CD4-positive, alpha-beta T cell (primary cell): ENCODE measurements around the gene GPRC5B. TPM values are rescaled to one million over a fixed set of nuclear protein-coding genes. Genes with fewer than 3 reads are reported as not detected.

ENCODE experiments used
- ATAC-seq: fragments of 200-7000 bp; cut with Tn5 transposase; one replicate; pipeline ENCODE4 v1.10.0; 2022; ENCODE audit warnings: mild to moderate bottlenecking; ENCODE audit not compliant: poor library complexity
- CTCF ChIA-PET: fragments of 350-600 bp; sonication (Branson Sonifier 250); formaldehyde crosslinking; loops from one replicate; lab custom pipeline; 2021; ENCODE audit warnings: antibody characterized with exemption, inconsistent platforms; lab: Charles Lee
- POLR2A ChIA-PET: fragments of 350-600 bp; sonication (Branson Sonifier 250); formaldehyde crosslinking; loops from one replicate; lab custom pipeline; 2021; ENCODE audit warnings: antibody characterized with exemption, inconsistent platforms; lab: Charles Lee
- DNase-seq, 14 experiments: peaks; one replicate each; pipeline ENCODE4 v3.0.0-alpha.2; 2013 to 2020; ENCODE audit warnings: mixed read lengths in 2 of 14
- H3K27ac ChIP-seq, 2 donors: one replicate each; pipeline versions ENCODE4 v1.5.1 to v1.7.0; 2013; ENCODE audit warnings: low read length in 2 of 2, low read depth in 1 of 2, mild to moderate bottlenecking in 1 of 2
- H3K27me3 ChIP-seq, 2 experiments: 1 replicate in 1 of 2; 2 replicates in 1 of 2; pipeline versions ENCODE4 v1.6.1 to v1.7.0; 2013; ENCODE audit warnings: low read length in 2 of 2, control low read depth in 1 of 2, mild to moderate bottlenecking in 1 of 2, moderate library complexity in 1 of 2; ENCODE audit not compliant: insufficient read depth in 2 of 2, control insufficient read depth in 1 of 2
- H3K36me3 ChIP-seq: one replicate; pipeline ENCODE4 v1.6.1; 2013; ENCODE audit warnings: low read length, control low read depth; ENCODE audit not compliant: insufficient read depth
- H3K4me1 ChIP-seq: one replicate; pipeline ENCODE4 v1.6.1; 2013; ENCODE audit warnings: low read length, control low read depth; ENCODE audit not compliant: insufficient read depth
- H3K4me3 ChIP-seq: one replicate; pipeline ENCODE4 v1.5.1; 2013; ENCODE audit warnings: mild to moderate bottlenecking, low read length, moderate library complexity
- H3K9me3 ChIP-seq, 2 experiments: 1 replicate in 1 of 2; 2 replicates in 1 of 2; pipeline versions ENCODE4 v1.6.1 to v1.7.0; 2013; ENCODE audit warnings: low read length in 2 of 2, mild to moderate bottlenecking in 2 of 2, control low read depth in 1 of 2, moderate library complexity in 1 of 2; ENCODE audit not compliant: control insufficient read depth in 1 of 2, insufficient read depth in 1 of 2
- H3K27ac Mint-ChIP-seq: one replicate; pipeline ENCODE4 v1.8.0; 2020; ENCODE audit warnings: mixed read lengths
- H3K27me3 Mint-ChIP-seq: one replicate; pipeline ENCODE4 v1.8.0; 2021; ENCODE audit warnings: mixed read lengths
- H3K36me3 Mint-ChIP-seq: one replicate; pipeline ENCODE4 v1.8.0; 2021; ENCODE audit warnings: low read depth, mixed read lengths
- H3K4me1 Mint-ChIP-seq: one replicate; pipeline ENCODE4 v1.8.0; 2021; ENCODE audit warnings: low read depth, mixed read lengths
- H3K4me3 Mint-ChIP-seq: one replicate; pipeline ENCODE4 v1.8.0; 2020; ENCODE audit warnings: mild to moderate bottlenecking, mixed read lengths
- H3K9me3 Mint-ChIP-seq: one replicate; pipeline ENCODE4 v1.8.0; 2020; ENCODE audit warnings: mixed read lengths
- intact Hi-C, 2 experiments: fragments of 100-400 bp; cut with DNase I in 1 of 2; cut with micrococcal nuclease in 1 of 2; formaldehyde crosslinking; loops; one replicate each; pipeline versions ENCODE4 v1.15.1 to v1.9.0; 2023 to 2025; cut with DNase I, micrococcal nuclease
- total RNA-seq, 174 experiments: library from RNA in 2 of 174; stranded (reverse) in 2 of 174; gene quantifications; one replicate each; pipeline ENCODE4 v1.2.3 and lab custom pipeline; 2021 to 2026
- TF ChIP-seq, protein P1 (sequence below): fragments of 200-600 bp; IDR thresholded peaks from one replicate; pipeline ENCODE4 v1.8.0; 2022; ENCODE audit warnings: antibody characterized with exemption, mild to moderate bottlenecking

The GPRC5B gene
- total RNA-seq, 2 experiments from 2014 or later = 0.47 to 0.75 TPM

DNA sequence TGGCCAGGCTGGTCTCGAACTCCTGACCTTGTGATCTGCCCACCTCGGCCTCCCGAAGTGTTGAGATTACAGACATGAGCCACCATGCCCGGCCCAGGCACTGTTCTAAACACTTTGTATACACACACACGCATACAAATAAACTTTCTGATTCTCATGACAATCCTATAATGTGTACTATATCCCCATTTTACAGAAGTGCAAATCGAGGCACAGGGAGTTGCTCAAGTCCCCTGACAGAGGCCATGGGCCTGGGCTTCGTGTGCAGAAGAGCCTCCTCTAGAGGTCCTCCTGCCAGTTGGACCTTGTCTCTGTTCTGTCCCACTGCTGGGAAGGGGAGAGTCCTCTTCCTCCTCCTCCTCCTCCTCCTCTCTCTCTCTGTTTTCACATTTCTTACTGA, 9.9 kb upstream of the GPRC5B start:
- no peaks in the 10 kb centered on the region for H3K4me1 ChIP-seq
- no peaks in the 10 kb centered on the region for H3K36me3 ChIP-seq
- ChIA-PET CTCF (no interaction called here), POLR2A (no interaction called here)
- H3K4me3 ChIP-seq = no peak overlapping the region
- Mint-ChIP-seq H3K4me3 (no peak overlapping the region), H3K9me3 (no peaks in the 10 kb centered on the region), H3K4me1 (peaks cover 5% of the 10 kb centered on the region), H3K27me3 (peaks cover 6% of the 10 kb centered on the region), H3K36me3 (no peaks in the 10 kb centered on the region), H3K27ac (no peak overlapping the region)
- TF ChIP-seq, protein P1, sequence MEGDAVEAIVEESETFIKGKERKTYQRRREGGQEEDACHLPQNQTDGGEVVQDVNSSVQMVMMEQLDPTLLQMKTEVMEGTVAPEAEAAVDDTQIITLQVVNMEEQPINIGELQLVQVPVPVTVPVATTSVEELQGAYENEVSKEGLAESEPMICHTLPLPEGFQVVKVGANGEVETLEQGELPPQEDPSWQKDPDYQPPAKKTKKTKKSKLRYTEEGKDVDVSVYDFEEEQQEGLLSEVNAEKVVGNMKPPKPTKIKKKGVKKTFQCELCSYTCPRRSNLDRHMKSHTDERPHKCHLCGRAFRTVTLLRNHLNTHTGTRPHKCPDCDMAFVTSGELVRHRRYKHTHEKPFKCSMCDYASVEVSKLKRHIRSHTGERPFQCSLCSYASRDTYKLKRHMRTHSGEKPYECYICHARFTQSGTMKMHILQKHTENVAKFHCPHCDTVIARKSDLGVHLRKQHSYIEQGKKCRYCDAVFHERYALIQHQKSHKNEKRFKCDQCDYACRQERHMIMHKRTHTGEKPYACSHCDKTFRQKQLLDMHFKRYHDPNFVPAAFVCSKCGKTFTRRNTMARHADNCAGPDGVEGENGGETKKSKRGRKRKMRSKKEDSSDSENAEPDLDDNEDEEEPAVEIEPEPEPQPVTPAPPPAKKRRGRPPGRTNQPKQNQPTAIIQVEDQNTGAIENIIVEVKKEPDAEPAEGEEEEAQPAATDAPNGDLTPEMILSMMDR = no peak
- H3K27me3 ChIP-seq = no peaks in the 10 kb centered on the region
- ATAC-seq = no peak
- H3K9me3 ChIP-seq = no peaks in the 10 kb centered on the region
- H3K27ac ChIP-seq = no peak overlapping the region
- intact Hi-C loops = no loop called here
- DNase-seq = no peak

DNA sequence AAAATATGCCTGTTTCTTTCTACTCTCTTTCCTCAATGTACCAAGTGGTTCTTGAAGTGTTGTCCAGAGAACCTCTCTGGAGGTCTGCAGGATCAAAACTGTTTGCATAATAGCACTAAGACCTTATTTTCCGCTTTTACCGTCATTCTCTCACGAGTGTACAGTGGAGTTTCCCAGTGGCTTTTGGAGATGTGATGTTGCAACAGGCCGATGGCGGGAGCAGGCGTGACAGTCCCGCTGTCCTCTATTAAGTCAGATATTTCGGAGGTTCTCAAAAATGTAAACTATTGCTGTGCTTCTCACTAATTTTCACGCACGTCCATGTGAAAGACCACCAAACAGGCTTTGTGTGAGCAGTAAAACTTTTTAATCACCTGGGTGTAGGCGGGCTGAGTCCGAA, 8.3 kb upstream of the GPRC5B start:
- POLR2A ChIA-PET = no interaction called here
- Histone ChIP-seq H3K9me3 (no peaks in the 10 kb centered on the region), H3K4me1 (no peaks in the 10 kb centered on the region), H3K4me3 (no peak overlapping the region), H3K36me3 (no peaks in the 10 kb centered on the region), H3K27ac (no peak overlapping the region), H3K27me3 (no peaks in the 10 kb centered on the region)
- CTCF ChIA-PET = interaction anchor here (1.0 kb wide), 1 partner anchor 338 kb away, joined by 3 read pairs; the partner anchor contains the start of gene VPS35L
- ATAC-seq (no peak), DNase-seq (no peak)
- no peak overlapping the region for H3K27ac Mint-ChIP-seq
- H3K36me3 Mint-ChIP-seq = no peaks in the 10 kb centered on the region
- intact Hi-C loops = no loop called here
- TF ChIP-seq, protein P1 = no peak
- no peak overlapping the region for H3K4me3 Mint-ChIP-seq
- H3K9me3 Mint-ChIP-seq = no peaks in the 10 kb centered on the region
- H3K27me3 Mint-ChIP-seq = no peaks in the 10 kb centered on the region
- H3K4me1 Mint-ChIP-seq = no peaks in the 10 kb centered on the region

- ChIA-PET POLR2A (interaction anchor here (0.7 kb wide), 1 partner anchor 17 kb away, joined by 3 read pairs; no protein-coding TSS in a partner anchor), CTCF (interaction anchor here (6.3 kb wide), 1 partner anchor 16 kb away, joined by 27 read pairs; no protein-coding TSS in a partner anchor)
- peaks cover 7% of the 10 kb centered on the region for H3K4me1 ChIP-seq
- peaks cover 10% of the 10 kb centered on the region for H3K4me1 Mint-ChIP-seq
- H3K36me3 Mint-ChIP-seq = no peaks in the 10 kb centered on the region
- ATAC-seq = no peak
- no peak overlapping the region for H3K27ac Mint-ChIP-seq
- peaks cover 3% of the 10 kb centered on the region in 2 experiments for H3K27me3 ChIP-seq
- peaks cover 5% of the 10 kb centered on the region for H3K27me3 Mint-ChIP-seq
- no peak for DNase-seq
- intact Hi-C loops = no loop called here
- no peak overlapping the region for H3K4me3 ChIP-seq
- H3K4me3 Mint-ChIP-seq = no peak overlapping the region
- H3K9me3 ChIP-seq = no peaks in the 10 kb centered on the region
- TF ChIP-seq, protein P1 = no peak
- H3K27ac ChIP-seq = no peak overlapping the region
- H3K36me3 ChIP-seq = no peaks in the 10 kb centered on the region
- H3K9me3 Mint-ChIP-seq = no peaks in the 10 kb centered on the region
Measured at GRCh38 chr16:19890901-19891300, 6.3 kb upstream of the GPRC5B start.
